Stimulated activated memory B cell treated with anti-CD40 and anti-IgM and Interleukin-4, amounts not matched to agents 10 μg/mL and 1 μg/mL and 100 μg/mL, for 72 hours (primary cell): ENCODE measurements around the gene KIAA0930.

Experiments used
- ATAC-seq: fragments of 150-1000 bp; cut with Tn5 transposase; 2 replicates; pipeline ENCODE4 v1.10.0; 2021
- H3K27ac Mint-ChIP-seq: one replicate; pipeline ENCODE4 v1.8.0; 2022; ENCODE audit warnings: mild to moderate bottlenecking, mixed read lengths
- H3K27me3 Mint-ChIP-seq: one replicate; pipeline ENCODE4 v1.8.0; 2022; ENCODE audit warnings: mixed read lengths
- H3K36me3 Mint-ChIP-seq: one replicate; pipeline ENCODE4 v1.8.0; 2022; ENCODE audit warnings: mixed read lengths
- H3K4me1 Mint-ChIP-seq: one replicate; pipeline ENCODE4 v1.8.0; 2022; ENCODE audit warnings: mixed read lengths
- H3K4me3 Mint-ChIP-seq: one replicate; pipeline ENCODE4 v1.8.0; 2022; ENCODE audit warnings: mild to moderate bottlenecking, moderate library complexity, mixed read lengths
- H3K9me3 Mint-ChIP-seq: one replicate; pipeline ENCODE4 v1.8.0; 2022; ENCODE audit warnings: mixed read lengths

KIAA0930 gene

DNA sequence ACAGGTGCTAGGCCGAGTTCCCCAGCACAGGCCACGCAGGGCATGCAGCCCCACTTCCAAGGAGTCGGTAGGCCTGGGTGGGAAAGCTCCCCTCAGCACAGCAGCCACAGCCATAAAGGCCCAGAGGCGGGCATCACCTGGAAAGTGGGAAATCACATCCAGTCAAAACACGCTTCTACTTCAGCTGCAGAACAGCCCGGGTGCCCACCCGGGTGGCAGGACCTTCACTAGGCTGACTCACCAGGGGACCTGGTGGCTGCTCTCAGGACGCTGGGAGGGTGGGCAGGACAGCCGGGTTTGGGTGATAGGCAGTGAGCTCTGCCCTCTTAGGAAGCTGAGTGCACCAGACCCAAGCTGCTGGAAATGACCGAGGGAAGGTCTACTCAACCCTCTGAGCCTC is 7.3 kb downstream of the KIAA0930 start:
- Mint-ChIP-seq H3K4me1 (peaks cover 76% of the 10 kb centered on the region), H3K27me3 (no peaks in the 10 kb centered on the region), H3K27ac (peak overlapping the region; percentile 82), H3K4me3 (no peak overlapping the region), H3K36me3 (peaks cover 10% of the 10 kb centered on the region), H3K9me3 (no peaks in the 10 kb centered on the region)
- no peak for ATAC-seq

DNA sequence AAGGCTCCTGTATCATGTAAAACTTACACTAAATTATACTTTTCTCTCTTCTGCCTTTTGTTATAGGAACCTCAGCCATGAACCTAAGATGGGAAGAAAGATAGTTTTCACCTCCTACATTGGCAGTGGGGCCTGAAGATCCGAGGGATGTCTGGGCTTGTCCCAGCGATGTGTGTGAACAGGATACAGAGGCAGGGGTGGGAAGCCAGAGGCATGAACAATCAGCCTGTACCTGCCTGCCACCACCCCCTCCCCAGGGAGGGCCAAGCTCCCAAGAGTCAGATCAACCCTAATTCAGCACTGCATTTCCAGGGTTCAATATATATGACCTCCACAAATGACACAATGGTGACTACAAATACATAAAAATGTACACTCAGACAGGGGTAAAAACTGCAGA is 9.4 kb downstream of the KIAA0930 start:
- no peak for ATAC-seq

GRCh38 chr22:45230026-45230721 is 10.5 kb downstream of the KIAA0930 start:
- Mint-ChIP-seq H3K4me1 (peaks cover 80% of the 10 kb centered on the region), H3K9me3 (no peaks in the 10 kb centered on the region), H3K36me3 (peaks cover 7% of the 10 kb centered on the region), H3K4me3 (no peak overlapping the region), H3K27ac (peak overlapping the region; percentile 49), H3K27me3 (no peaks in the 10 kb centered on the region)
- ATAC-seq, result no peak

More for the DNA sequence above, 9.4 kb downstream of the KIAA0930 start:
- Mint-ChIP-seq H3K4me3 (no peak overlapping the region), H3K36me3 (peaks cover 7% of the 10 kb centered on the region), H3K9me3 (no peaks in the 10 kb centered on the region), H3K27me3 (no peaks in the 10 kb centered on the region), H3K27ac (peak overlapping the region; percentile 82), H3K4me1 (peaks cover 80% of the 10 kb centered on the region)

GRCh38 chr22:45229181-45229580 is 11.5 kb downstream of the KIAA0930 start:
- H3K4me1 Mint-ChIP-seq, result peaks cover 77% of the 10 kb centered on the region
- no peak overlapping the region for H3K27ac Mint-ChIP-seq
- no peak overlapping the region for H3K4me3 Mint-ChIP-seq
- ATAC-seq, result no peak
- H3K27me3 Mint-ChIP-seq, result no peaks in the 10 kb centered on the region
- H3K36me3 Mint-ChIP-seq, result peaks cover 12% of the 10 kb centered on the region
- H3K9me3 Mint-ChIP-seq, result no peaks in the 10 kb centered on the region

DNA sequence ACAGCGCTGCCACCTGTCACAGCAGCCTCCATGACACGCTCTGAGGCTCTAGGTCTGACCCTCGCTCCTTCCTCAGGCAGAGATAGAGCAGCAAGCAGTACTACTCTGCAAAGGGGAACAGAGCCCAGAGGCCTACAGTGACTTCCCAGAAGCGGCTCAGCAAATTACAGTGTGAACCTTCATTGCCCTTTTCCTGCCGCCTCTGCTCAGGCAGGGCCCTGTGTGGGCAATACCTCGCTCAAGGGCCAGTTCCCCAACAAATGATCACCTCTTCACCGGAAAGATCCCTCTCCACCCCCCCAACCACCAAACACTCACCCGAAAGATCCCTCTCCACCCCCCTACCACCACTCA is 12.3 kb downstream of the KIAA0930 start:
- no peak overlapping the region for H3K4me3 Mint-ChIP-seq
- H3K9me3 Mint-ChIP-seq, result no peaks in the 10 kb centered on the region
- no peak overlapping the region for H3K27ac Mint-ChIP-seq
- no peaks in the 10 kb centered on the region for H3K27me3 Mint-ChIP-seq
- H3K36me3 Mint-ChIP-seq, result peaks cover 12% of the 10 kb centered on the region
- ATAC-seq, result no peak
- peaks cover 79% of the 10 kb centered on the region for H3K4me1 Mint-ChIP-seq

- Mint-ChIP-seq H3K9me3 (no peaks in the 10 kb centered on the region), H3K27ac (peak overlapping the region; percentile 22), H3K27me3 (no peaks in the 10 kb centered on the region), H3K4me3 (no peak overlapping the region), H3K4me1 (peaks cover 80% of the 10 kb centered on the region), H3K36me3 (peaks cover 9% of the 10 kb centered on the region)
- no peak for ATAC-seq
Measured at GRCh38 chr22:45227645-45228400, 12.9 kb downstream of the KIAA0930 start.

DNA sequence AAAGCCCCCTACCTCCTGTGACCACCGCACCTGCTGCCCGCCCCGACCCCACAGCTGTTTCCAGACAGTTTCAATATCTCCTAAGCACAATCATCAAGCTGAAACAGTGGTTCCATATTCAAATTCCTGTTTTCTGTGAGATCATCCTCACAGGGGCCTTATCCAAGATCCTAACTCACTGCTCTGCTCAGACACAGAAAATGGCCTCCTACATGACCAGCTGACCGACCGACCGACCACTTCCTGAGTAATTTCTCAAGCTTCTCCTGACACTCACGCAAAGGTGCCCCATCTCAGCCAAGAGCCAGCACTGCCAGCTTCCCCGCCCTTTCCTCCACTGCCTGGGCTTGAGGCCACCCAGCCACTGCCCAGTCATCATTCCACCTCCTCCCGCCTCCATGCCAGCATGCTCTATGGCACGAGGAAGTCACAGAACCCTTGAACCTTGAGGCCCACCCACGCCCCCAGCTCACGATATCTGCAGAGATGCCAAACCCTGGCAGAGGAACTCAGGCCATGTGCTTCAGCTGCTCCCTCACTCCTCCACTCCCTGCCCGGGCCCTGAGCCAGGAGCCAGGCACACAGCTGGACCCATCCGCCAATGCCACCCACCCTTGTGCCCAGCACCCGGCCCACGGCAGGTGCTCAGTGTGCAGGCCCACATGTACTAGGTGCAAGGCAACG is 14.0 kb downstream of the KIAA0930 start:
- no peak for ATAC-seq
- Mint-ChIP-seq H3K36me3 (peaks cover 5% of the 10 kb centered on the region), H3K4me1 (peaks cover 80% of the 10 kb centered on the region), H3K27me3 (no peaks in the 10 kb centered on the region), H3K27ac (peak overlapping the region; percentile 22), H3K4me3 (no peak overlapping the region), H3K9me3 (no peaks in the 10 kb centered on the region)

DNA sequence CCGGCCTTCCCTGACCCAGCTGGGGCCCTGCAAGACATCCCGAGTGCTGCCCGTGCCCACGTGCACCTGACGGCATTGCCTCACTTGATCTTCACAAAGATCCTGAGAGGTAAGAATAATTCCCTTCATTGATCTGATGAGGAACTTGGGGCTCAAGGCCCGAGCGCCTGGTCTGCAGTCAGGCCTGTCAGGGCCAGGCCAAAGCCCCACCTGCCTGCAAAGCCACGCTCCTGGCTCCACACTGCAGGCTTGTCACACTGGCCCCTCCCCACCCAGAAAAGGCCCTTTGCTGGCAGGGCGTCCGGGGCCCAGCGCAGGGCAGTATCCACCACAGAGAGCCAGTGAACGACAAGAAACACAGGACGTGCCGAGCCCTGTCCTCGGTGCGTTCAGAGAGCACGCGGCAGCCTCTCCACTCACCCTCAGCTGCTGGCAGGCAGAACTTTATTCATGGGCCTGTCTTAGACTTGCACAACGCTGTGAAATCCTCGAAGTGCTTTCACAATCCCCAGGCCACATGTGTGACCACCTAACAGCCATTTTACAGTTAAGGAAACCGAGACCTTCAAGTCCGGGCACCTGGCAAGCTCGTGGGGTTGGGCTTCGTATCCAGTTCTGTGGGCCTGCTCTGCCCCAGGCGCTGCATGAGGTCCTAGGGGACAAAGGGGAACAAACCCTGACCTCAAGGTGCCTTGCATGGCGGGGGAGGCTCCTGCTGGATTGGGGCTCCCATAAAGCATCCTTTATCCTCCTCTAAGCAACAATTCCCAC is 14.8 kb downstream of the KIAA0930 start:
- H3K27ac Mint-ChIP-seq, result peak overlapping the region; percentile 22
- no peak for ATAC-seq
- no peaks in the 10 kb centered on the region for H3K9me3 Mint-ChIP-seq
- H3K36me3 Mint-ChIP-seq, result peaks cover 5% of the 10 kb centered on the region
- H3K4me1 Mint-ChIP-seq, result peaks cover 76% of the 10 kb centered on the region
- H3K4me3 Mint-ChIP-seq, result no peak overlapping the region
- no peaks in the 10 kb centered on the region for H3K27me3 Mint-ChIP-seq

DNA sequence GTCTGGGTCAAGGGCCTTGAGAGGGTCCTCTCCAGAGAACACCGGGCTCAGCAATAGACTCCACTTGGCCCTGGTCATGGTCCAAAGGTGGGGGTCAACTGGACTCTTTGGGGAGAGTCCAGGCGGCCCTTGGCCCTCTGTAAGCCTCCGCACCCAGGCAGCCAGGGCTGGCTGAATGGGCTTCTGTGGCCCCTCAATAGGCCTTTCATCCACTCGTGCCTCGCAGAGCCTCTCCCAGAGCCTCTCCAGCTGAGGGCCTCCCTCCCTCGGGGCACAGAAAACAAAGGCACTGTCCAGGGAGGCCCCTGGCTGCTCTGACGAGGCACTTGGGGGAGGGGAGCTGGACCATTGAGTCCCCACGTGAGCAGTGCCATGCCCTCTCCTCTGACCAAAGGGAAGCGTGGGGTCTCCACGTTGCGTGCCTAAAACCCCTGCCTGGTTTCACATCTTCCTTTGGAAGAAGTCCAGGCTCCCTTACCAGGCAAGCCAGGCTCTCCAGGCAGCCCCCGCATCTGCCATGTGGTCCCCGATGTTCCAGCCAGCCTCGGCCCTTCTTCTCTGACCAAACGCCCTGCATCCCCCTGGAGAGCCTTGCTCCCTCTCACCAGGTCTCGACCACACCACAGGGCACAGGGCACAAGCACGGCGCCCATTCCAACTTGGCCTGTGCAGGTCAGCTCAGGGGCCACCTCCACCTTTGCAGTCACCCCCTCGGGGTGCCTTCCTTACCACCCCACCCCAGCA is 15.5 kb downstream of the KIAA0930 start:
- Mint-ChIP-seq H3K27me3 (no peaks in the 10 kb centered on the region), H3K27ac (peak overlapping the region; percentile 22), H3K4me3 (no peak overlapping the region), H3K4me1 (peaks cover 78% of the 10 kb centered on the region), H3K36me3 (peaks cover 5% of the 10 kb centered on the region), H3K9me3 (no peaks in the 10 kb centered on the region)
- no peak for ATAC-seq

- Mint-ChIP-seq H3K9me3 (no peaks in the 10 kb centered on the region), H3K27ac (peak overlapping the region; percentile 9), H3K4me1 (peaks cover 71% of the 10 kb centered on the region), H3K4me3 (no peak overlapping the region), H3K27me3 (no peaks in the 10 kb centered on the region), H3K36me3 (peaks cover 5% of the 10 kb centered on the region)
- ATAC-seq, result no peak
Measured at GRCh38 chr22:45224331-45224730, 16.4 kb downstream of the KIAA0930 start.

DNA sequence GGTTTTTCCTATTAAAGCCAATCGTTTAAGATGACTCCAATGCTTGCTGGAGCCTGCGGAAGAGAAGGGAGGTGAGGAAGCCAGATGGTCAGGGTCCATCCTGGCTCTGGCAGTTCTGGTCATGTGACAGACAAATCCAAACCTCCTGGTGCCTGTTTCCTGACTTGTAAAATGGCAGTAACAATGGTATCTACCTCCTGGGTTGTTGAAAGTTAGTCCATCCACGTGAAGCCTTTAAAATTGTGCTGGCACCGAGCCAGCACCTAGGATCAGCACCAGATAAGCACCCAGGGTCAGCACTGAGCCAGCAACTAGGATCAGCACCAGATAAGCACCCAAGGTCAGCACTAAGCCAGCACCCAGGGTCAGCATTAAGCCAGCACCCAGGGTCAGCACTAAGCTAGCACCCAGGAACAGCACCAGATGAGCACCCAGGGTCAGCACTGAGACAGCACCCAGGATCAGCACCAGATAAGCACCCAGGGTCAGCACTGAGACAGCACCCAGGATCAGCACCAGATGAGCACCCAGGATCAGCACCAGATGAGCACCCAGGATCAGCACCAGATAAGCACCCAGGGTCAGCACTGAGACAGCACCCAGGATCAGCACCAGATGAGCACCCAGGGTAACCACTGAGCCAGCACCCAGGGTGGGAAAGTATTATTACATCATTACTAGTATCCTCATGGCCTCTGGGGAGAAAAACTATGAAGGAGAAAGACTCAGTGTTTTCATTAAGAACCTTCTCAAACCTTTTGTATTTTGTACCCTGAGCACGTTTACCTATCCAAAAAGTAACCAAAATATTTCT is 17.2 kb downstream of the KIAA0930 start:
- Mint-ChIP-seq H3K4me3 (no peak overlapping the region), H3K9me3 (no peaks in the 10 kb centered on the region), H3K27ac (peak overlapping the region; percentile 43), H3K27me3 (no peaks in the 10 kb centered on the region), H3K4me1 (peaks cover 75% of the 10 kb centered on the region), H3K36me3 (peaks cover 5% of the 10 kb centered on the region)
- no peak for ATAC-seq

DNA sequence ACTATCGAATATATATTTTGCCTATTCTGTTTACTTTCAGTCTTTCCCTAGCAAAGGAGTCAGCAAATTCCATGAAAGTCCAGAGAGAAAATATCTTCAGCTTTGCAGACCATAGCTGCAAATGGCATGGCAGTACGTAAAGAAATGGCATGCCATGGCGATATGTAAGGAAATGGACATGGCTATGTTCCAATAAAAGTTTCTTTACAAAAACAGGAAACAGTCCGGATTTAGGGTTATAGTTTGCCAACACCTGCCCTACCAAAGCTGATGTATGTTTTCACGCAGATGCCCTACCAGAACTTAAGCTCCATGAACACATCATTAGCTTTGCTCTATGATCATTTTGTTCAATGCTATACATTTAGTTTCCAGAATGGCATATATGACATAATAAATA is 19.5 kb downstream of the KIAA0930 start:
- peaks cover 5% of the 10 kb centered on the region for H3K36me3 Mint-ChIP-seq
- no peak for ATAC-seq
- H3K9me3 Mint-ChIP-seq, result no peaks in the 10 kb centered on the region
- H3K4me3 Mint-ChIP-seq, result no peak overlapping the region
- peaks cover 62% of the 10 kb centered on the region for H3K4me1 Mint-ChIP-seq
- no peaks in the 10 kb centered on the region for H3K27me3 Mint-ChIP-seq
- H3K27ac Mint-ChIP-seq, result peak overlapping the region; percentile 59

DNA sequence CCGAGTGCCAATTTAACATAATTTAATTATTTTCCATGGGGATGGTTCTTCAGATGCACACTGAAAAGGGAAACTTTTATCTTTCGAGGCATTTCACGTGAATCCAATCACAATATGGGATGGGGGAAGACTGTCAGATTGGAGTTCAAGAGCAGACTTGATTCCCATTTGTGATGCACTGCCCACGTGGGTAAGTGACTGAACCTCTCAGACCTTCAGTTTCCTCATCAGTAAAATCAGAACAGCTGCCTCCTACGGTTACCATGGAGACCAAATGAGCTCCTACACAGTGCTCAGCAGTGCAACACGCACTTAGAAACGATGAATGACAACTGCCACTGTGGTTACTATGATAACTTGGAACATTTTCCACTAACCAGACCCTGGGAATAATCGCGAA is 21.7 kb downstream of the KIAA0930 start:
- no peaks in the 10 kb centered on the region for H3K36me3 Mint-ChIP-seq
- peak; percentile 83 for ATAC-seq
- H3K4me3 Mint-ChIP-seq, result no peak overlapping the region
- peaks cover 54% of the 10 kb centered on the region for H3K4me1 Mint-ChIP-seq
- H3K27ac Mint-ChIP-seq, result peak overlapping the region; percentile 37
- no peaks in the 10 kb centered on the region for H3K27me3 Mint-ChIP-seq
- H3K9me3 Mint-ChIP-seq, result no peaks in the 10 kb centered on the region

DNA sequence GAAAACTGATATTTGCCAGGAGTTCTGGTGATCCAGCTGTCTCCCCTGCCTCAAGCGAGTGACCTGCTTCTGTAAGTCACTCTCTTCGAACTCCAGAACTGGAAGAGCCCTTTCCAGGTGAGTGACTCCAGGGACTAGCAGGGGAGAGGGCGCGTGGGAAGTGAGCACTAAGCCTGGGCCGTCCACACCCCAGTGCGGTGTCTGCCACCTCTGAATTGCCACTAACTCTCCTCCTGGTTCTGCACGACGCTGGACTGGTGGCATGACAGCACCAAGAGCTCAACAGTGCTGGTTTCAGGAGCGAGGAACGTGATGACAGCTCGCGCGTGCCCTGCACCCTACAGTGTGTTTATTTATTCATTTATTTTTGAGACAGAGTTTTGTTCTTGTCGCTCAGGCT is 22.9 kb downstream of the KIAA0930 start:
- H3K36me3 Mint-ChIP-seq, result no peaks in the 10 kb centered on the region
- peaks cover 54% of the 10 kb centered on the region for H3K4me1 Mint-ChIP-seq

More for the DNA sequence above, 22.9 kb downstream of the KIAA0930 start:
- Mint-ChIP-seq H3K27ac (no peak overlapping the region), H3K9me3 (no peaks in the 10 kb centered on the region), H3K27me3 (no peaks in the 10 kb centered on the region), H3K4me3 (no peak overlapping the region)
- no peak for ATAC-seq
